T-helper 2 cell treated with Interferon-gamma antibody and Interleukin-4, amounts not matched to agents 100 ng/mL and 5 ng/mL, for 36 hours (primary cell): ENCODE results near the gene SDK1. TPM values are rescaled to one million over a fixed set of nuclear protein-coding genes. Genes with fewer than 3 reads are reported as not detected.
"Not testable (repeated sequence)": the region's sequence is repeated elsewhere in the genome, so short reads cannot be mapped to it uniquely, and the experiment has no call there.

Experiments
- intact Hi-C: fragments of 100-400 bp; cut with micrococcal nuclease; formaldehyde crosslinking; loops from one replicate; pipeline ENCODE4 v1.15.1; 2023
- total RNA-seq: library from RNA; stranded (reverse); gene quantifications from 2 replicates; pipeline ENCODE4 v1.2.3, GENCODE V29; 2022

Gene SDK1
- total RNA-seq, 1 donor from 2014 or later, result 0.09 TPM

GRCh38 chr7:3575753-3576531 lies 274.9 kb downstream of the SDK1 start:
- intact Hi-C loops, result no loop called here

- intact Hi-C loops, result no loop called here
Measured at GRCh38 chr7:3578399-3578798, 277.3 kb downstream of the SDK1 start.

- intact Hi-C loops, result no loop called here
Measured at GRCh38 chr7:3579638-3580219, 278.7 kb downstream of the SDK1 start.

- intact Hi-C loops, result not testable (repeated sequence)
Measured at GRCh38 chr7:3582145-3582544, 281.1 kb downstream of the SDK1 start.

- intact Hi-C loops, result no loop called here
Measured at GRCh38 chr7:3585826-3586225, 284.8 kb downstream of the SDK1 start.

- intact Hi-C loops, result no loop called here
Measured at GRCh38 chr7:3588341-3588740, 287.3 kb downstream of the SDK1 start.

GRCh38 chr7:3589752-3590151 lies 288.7 kb downstream of the SDK1 start:
- intact Hi-C loops, result no loop called here

- intact Hi-C loops, result no loop called here
Measured at GRCh38 chr7:3591219-3591618, 290.2 kb downstream of the SDK1 start.

- intact Hi-C loops, result no loop called here
Measured at GRCh38 chr7:3591944-3592343, 290.9 kb downstream of the SDK1 start.

- intact Hi-C loops, result no loop called here
Measured at GRCh38 chr7:3592401-3593134, 291.5 kb downstream of the SDK1 start.

- intact Hi-C loops, result no loop called here
Measured at GRCh38 chr7:3594901-3595300, 293.8 kb downstream of the SDK1 start.

GRCh38 chr7:3598854-3599253 lies 297.8 kb downstream of the SDK1 start:
- intact Hi-C loops, result no loop called here

GRCh38 chr7:3605222-3605621 lies 304.2 kb downstream of the SDK1 start:
- intact Hi-C loops, result no loop called here

- intact Hi-C loops, result no loop called here
Measured at GRCh38 chr7:3606436-3606835, 305.4 kb downstream of the SDK1 start.

GRCh38 chr7:3607847-3608246 lies 306.8 kb downstream of the SDK1 start:
- intact Hi-C loops, result no loop called here

- intact Hi-C loops, result no loop called here
Measured at GRCh38 chr7:3616306-3616705, 315.3 kb downstream of the SDK1 start.

- intact Hi-C loops, result no loop called here
Measured at GRCh38 chr7:3630081-3630480, 329.0 kb downstream of the SDK1 start.

- intact Hi-C loops, result no loop called here
Measured at GRCh38 chr7:3634396-3634795, 333.3 kb downstream of the SDK1 start.

GRCh38 chr7:3636131-3636860 lies 335.2 kb downstream of the SDK1 start:
- intact Hi-C loops, result no loop called here

GRCh38 chr7:3639253-3639652 lies 338.2 kb downstream of the SDK1 start:
- intact Hi-C loops, result no loop called here

GRCh38 chr7:3641582-3641981 lies 340.5 kb downstream of the SDK1 start:
- intact Hi-C loops, result no loop called here

GRCh38 chr7:3643091-3643490 lies 342.0 kb downstream of the SDK1 start:
- intact Hi-C loops, result no loop called here
